HEK293 (cell line): ENCODE results near the gene PACRG.

ENCODE experiments used
- CTCF ChIA-PET: fragments of 350-600 bp; formaldehyde crosslinking; extraction: SDS; loops from one replicate; lab custom pipeline; 2021; ENCODE audit warnings: antibody characterized with exemption; lab: Yijun Ruan, JAX
- POLR2A ChIA-PET: fragments of 300-600 bp; formaldehyde crosslinking; extraction: SDS; loops from one replicate; lab custom pipeline; 2020; ENCODE audit warnings: antibody characterized with exemption, inconsistent platforms; lab: Yijun Ruan, JAX
- H3K27ac ChIP-seq: fragments of 200-500 bp; sonication (Bioruptor generic); 2 replicates; pipeline ENCODE4 v1.5.1; 2014; ENCODE audit warnings: low read depth, low read length, control low read depth, inconsistent platforms; ENCODE audit errors: extremely low read depth
- H3K36me3 ChIP-seq, 2 experiments: fragments of 200-500 bp in 1 of 2; sonication (Bioruptor generic) in 1 of 2; 1 replicate in 1 of 2; 2 replicates in 1 of 2; pipeline ENCODE4 v1.5.1; 2014 to 2017; ENCODE audit warnings: inconsistent platforms in 2 of 2, low read length in 2 of 2; ENCODE audit not compliant: control insufficient read depth in 2 of 2, insufficient read depth in 1 of 2
- H3K4me1 ChIP-seq: fragments of 200-500 bp; sonication (Bioruptor generic); 2 replicates; pipeline ENCODE4 v1.5.1; 2014; ENCODE audit warnings: mild to moderate bottlenecking, low read length, inconsistent platforms; ENCODE audit not compliant: control insufficient read depth, insufficient read depth
- H3K4me3 ChIP-seq: 2 replicates; pipeline ENCODE4 v1.5.1; 2011; ENCODE audit warnings: low read depth, mild to moderate bottlenecking, control low read depth, low read length, moderate library complexity
- H3K9me3 ChIP-seq: fragments of 200-500 bp; sonication (Bioruptor generic); 2 replicates; pipeline ENCODE4 v1.5.1; 2014; ENCODE audit warnings: low read depth, low read length, inconsistent platforms; ENCODE audit not compliant: control insufficient read depth, insufficient read depth
- BCL11B ChIP-seq: fragments of 450-650 bp; formaldehyde crosslinking; IDR thresholded peaks from 2 replicates; pipeline ENCODE4 v1.5.1; 2016; ENCODE audit warnings: low read depth, missing biosample characterization, missing genetic modification characterization
- KLF9 ChIP-seq: fragments of 450-650 bp; formaldehyde crosslinking; IDR thresholded peaks from 2 replicates; pipeline ENCODE4 v1.5.1; 2016; ENCODE audit warnings: missing biosample characterization, missing genetic modification characterization, low read depth
- ZBTB20 ChIP-seq: fragments of 450-650 bp; formaldehyde crosslinking; IDR thresholded peaks from 2 replicates; pipeline ENCODE4 v1.5.1; 2016; ENCODE audit warnings: missing biosample characterization, missing genetic modification characterization
- ZNF146 ChIP-seq: fragments of 450-650 bp; formaldehyde crosslinking; IDR thresholded peaks from 2 replicates; pipeline ENCODE4 v1.5.1; 2016; ENCODE audit warnings: missing biosample characterization, missing genetic modification characterization
- ZNF211 ChIP-seq: fragments of 450-650 bp; formaldehyde crosslinking; IDR thresholded peaks from 2 replicates; pipeline ENCODE4 v1.5.1; 2016; ENCODE audit warnings: low read depth, missing biosample characterization, missing genetic modification characterization
- ZNF239 ChIP-seq: fragments of 450-650 bp; formaldehyde crosslinking; IDR thresholded peaks from 2 replicates; pipeline ENCODE4 v1.5.1; 2016; ENCODE audit warnings: missing biosample characterization, missing genetic modification characterization
- ZNF350 ChIP-seq: fragments of 450-650 bp; formaldehyde crosslinking; IDR thresholded peaks from 2 replicates; pipeline ENCODE4 v1.5.0; 2017; ENCODE audit warnings: missing biosample characterization, mild to moderate bottlenecking, missing genetic modification characterization
- ZNF529 ChIP-seq: fragments of 450-650 bp; formaldehyde crosslinking; IDR thresholded peaks from 2 replicates; pipeline ENCODE4 v1.5.1; 2017; ENCODE audit warnings: missing genetic modification characterization, missing biosample characterization; ENCODE audit not compliant: insufficient replicate concordance
- ZNF776 ChIP-seq: fragments of 450-650 bp; formaldehyde crosslinking; IDR thresholded peaks from 2 replicates; pipeline ENCODE4 v1.5.0; 2017; ENCODE audit warnings: missing biosample characterization, missing genetic modification characterization, borderline replicate concordance
- ZNF830 ChIP-seq: fragments of 450-650 bp; IDR thresholded peaks from 2 replicates; pipeline ENCODE4 v1.5.0; 2018; ENCODE audit warnings: missing biosample characterization, missing genetic modification characterization, low read depth, mild to moderate bottlenecking, moderate library complexity
- TF ChIP-seq, protein P1 (sequence below): fragments of 450-650 bp; formaldehyde crosslinking; IDR thresholded peaks from 2 replicates; pipeline ENCODE4 v1.5.1; 2016; ENCODE audit warnings: missing biosample characterization, missing genetic modification characterization
- TF ChIP-seq, protein P2 (sequence below): fragments of 450-650 bp; formaldehyde crosslinking; IDR thresholded peaks from 2 replicates; pipeline ENCODE4 v1.5.1; 2016; ENCODE audit warnings: missing biosample characterization, missing genetic modification characterization

Gene PACRG

DNA sequence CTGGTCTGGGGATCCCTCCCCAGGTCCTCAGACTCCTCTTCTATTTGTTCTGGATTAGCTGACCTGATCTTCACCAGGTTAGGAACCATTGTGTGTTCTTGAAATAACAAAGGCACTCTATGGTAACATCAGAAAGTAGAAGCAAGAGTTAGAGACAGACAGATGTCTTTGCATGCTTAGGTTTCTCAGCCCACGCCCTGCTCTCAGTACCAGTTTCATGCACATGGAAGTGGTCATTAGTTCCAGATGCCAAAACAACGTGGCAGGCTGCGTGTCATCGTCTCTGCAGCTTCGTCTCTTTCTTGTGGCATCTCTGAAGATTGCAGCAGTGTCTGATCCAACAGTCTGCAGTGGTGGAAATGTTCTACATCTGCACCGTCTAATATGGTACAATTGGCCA is 89.4 kb downstream of the PACRG start:
- no peaks in the 10 kb centered on the region for H3K36me3 ChIP-seq
- no peaks in the 10 kb centered on the region for H3K9me3 ChIP-seq
- TF ChIP-seq, protein P1, sequence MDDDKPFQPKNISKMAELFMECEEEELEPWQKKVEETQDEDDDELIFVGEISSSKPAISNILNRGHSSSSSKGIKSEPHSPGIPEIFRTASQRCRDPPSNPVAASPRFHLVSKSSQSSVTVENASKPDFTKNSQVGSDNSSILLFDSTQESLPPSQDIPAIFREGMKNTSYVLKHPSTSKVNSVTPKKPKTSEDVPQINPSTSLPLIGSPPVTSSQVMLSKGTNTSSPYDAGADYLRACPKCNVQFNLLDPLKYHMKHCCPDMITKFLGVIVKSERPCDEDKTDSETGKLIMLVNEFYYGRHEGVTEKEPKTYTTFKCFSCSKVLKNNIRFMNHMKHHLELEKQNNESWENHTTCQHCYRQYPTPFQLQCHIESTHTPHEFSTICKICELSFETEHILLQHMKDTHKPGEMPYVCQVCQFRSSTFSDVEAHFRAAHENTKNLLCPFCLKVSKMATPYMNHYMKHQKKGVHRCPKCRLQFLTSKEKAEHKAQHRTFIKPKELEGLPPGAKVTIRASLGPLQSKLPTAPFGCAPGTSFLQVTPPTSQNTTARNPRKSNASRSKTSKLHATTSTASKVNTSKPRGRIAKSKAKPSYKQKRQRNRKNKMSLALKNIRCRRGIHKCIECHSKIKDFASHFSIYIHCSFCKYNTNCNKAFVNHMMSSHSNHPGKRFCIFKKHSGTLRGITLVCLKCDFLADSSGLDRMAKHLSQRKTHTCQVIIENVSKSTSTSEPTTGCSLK, result no peak
- TF ChIP-seq KLF9, result no peak
- TF ChIP-seq, all 188 proteins: peak for 0
- ChIA-PET POLR2A (no interaction called here), CTCF (no interaction called here)
- Histone ChIP-seq H3K27ac (no peak overlapping the region), H3K4me1 (no peaks in the 10 kb centered on the region), H3K4me3 (no peak overlapping the region)

DNA sequence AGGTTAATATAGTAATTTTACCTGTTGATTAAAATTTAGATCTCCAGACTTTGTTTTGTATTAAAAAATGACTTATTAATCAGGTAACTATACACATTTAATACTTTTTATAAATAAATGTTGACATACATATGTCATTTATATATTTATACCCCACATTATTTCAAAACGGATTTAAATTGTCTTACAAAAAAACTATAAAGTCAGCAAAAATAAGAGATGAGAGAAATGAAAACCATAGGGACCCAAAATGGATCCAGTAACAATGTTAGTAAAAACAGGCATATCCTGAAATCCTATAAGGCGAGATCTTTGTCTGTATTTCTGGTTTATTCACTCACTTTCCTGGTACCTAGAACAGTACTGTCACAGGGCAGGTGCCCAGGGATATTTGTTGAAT is 91.5 kb downstream of the PACRG start:
- CTCF ChIA-PET, result no interaction called here
- POLR2A ChIA-PET, result no interaction called here
- no peaks in the 10 kb centered on the region for H3K36me3 ChIP-seq
- TF ChIP-seq, protein P2, sequence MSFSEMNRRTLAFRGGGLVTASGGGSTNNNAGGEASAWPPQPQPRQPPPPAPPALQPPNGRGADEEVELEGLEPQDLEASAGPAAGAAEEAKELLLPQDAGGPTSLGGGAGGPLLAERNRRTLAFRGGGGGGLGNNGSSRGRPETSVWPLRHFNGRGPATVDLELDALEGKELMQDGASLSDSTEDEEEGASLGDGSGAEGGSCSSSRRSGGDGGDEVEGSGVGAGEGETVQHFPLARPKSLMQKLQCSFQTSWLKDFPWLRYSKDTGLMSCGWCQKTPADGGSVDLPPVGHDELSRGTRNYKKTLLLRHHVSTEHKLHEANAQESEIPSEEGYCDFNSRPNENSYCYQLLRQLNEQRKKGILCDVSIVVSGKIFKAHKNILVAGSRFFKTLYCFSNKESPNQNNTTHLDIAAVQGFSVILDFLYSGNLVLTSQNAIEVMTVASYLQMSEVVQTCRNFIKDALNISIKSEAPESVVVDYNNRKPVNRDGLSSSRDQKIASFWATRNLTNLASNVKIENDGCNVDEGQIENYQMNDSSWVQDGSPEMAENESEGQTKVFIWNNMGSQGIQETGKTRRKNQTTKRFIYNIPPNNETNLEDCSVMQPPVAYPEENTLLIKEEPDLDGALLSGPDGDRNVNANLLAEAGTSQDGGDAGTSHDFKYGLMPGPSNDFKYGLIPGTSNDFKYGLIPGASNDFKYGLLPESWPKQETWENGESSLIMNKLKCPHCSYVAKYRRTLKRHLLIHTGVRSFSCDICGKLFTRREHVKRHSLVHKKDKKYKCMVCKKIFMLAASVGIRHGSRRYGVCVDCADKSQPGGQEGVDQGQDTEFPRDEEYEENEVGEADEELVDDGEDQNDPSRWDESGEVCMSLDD, result no peak
- TF ChIP-seq ZNF350 (tag by site-specific recombination) (no peak), ZBTB20 (no peak)
- TF ChIP-seq, protein P1, result no peak
- TF ChIP-seq, all 188 proteins: peak for 0
- no peak overlapping the region for H3K27ac ChIP-seq
- H3K9me3 ChIP-seq, result no peaks in the 10 kb centered on the region
- H3K4me3 ChIP-seq, result no peak overlapping the region
- H3K4me1 ChIP-seq, result no peaks in the 10 kb centered on the region

DNA sequence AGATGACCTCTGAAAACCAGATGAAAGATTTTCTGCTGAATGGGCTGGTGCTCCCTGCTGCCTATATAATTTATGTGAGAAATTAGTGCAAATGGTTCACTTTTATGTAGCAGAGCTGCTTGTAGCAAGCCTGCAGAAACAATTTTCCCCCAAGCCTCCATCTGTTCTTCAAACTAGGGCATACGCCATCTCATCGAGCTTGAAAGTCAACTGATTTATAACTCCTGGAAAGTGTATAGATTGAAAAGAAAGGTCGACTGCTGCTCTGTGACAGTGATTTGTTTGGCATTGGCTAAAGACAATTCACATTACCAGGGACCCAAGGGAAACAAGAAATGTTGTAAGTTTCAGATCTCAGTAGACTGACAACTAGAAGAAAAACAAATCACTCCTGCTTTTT is 93.3 kb downstream of the PACRG start:
- POLR2A ChIA-PET, result no interaction called here
- TF ChIP-seq ZNF830 (tag by site-specific recombination) (no peak), ZNF146 (tag by site-specific recombination) (no peak), BCL11B (tag by site-specific recombination) (no peak), ZNF239 (tag by site-specific recombination) (no peak), ZNF211 (no peak), ZNF776 (tag by site-specific recombination) (no peak), ZNF529 (tag by site-specific recombination) (no peak)
- TF ChIP-seq, all 188 proteins: peak for 0
- H3K4me1 ChIP-seq, result no peaks in the 10 kb centered on the region
- H3K36me3 ChIP-seq, result no peaks in the 10 kb centered on the region
- no peaks in the 10 kb centered on the region for H3K9me3 ChIP-seq
- no peak overlapping the region for H3K4me3 ChIP-seq
- H3K27ac ChIP-seq, result no peak overlapping the region
- CTCF ChIA-PET, result interaction anchor here (0.6 kb wide), 1 partner anchor 244 kb away, joined by 8 read pairs; no protein-coding TSS in a partner anchor
